ENCODE results near the gene ORC3. TPM values are rescaled to one million over a fixed set of nuclear protein-coding genes. Genes with fewer than 3 reads are reported as not detected.

Gene ORC3
- total RNA-seq, 2 experiments from 2014 or later, result 35.8 to 36.6 TPM

DNA sequence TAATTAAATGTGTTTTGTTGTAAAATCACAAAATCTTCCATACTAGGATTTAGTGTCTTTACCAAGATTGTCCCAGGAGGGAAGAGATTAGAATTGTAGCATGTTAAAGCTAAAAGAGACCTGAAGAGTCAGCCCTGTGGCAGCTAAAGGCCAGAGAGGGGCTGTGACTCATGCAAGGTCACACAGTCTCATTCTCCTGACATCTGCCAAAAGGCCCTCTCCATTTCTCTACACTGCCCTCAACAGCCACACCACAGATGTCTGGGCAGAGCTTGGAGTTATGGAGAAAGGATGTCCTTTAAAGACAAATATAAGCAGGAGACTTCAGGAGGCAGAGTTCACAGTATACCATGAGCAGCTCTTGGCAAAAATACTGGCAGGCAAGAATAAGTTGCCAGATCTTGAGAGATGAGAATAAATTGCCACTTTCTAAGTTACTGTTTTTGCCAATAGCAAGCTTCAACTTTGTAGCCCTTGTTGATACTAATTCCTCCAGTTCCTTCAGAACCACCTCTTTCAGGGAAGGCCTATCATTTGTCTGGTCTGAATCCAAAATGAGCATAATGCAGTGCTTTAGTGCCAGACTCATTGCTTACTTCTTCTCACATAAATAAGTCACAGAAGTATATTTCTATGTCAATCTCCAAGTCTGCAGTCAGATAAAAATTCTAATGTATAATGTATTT, 70.4 kb downstream of the ORC3 start:
- Mint-ChIP-seq H3K4me1 (ENCODE audit: low read depth) (peaks cover 6% of the 10 kb centered on the region), H3K27me3 (no peaks in the 10 kb centered on the region), H3K27ac (no peak overlapping the region), H3K9me3 (no peaks in the 10 kb centered on the region), H3K36me3 (ENCODE audit: low read depth) (peaks cover 33% of the 10 kb centered on the region), H3K4me3 (no peak overlapping the region)
- ChIA-PET CTCF (interaction anchor here (0.7 to 1.2 kb wide), 2 partner anchors 17 to 18 kb away, joined by 3 read pairs; no protein-coding TSS in a partner anchor), POLR2A (interaction anchor here (0.6 kb wide), 1 partner anchor 1651 kb away, joined by 3 read pairs; no protein-coding TSS in a partner anchor)
- intact Hi-C loops (cut with micrococcal nuclease), result no loop called here
- TF ChIP-seq, protein P1, sequence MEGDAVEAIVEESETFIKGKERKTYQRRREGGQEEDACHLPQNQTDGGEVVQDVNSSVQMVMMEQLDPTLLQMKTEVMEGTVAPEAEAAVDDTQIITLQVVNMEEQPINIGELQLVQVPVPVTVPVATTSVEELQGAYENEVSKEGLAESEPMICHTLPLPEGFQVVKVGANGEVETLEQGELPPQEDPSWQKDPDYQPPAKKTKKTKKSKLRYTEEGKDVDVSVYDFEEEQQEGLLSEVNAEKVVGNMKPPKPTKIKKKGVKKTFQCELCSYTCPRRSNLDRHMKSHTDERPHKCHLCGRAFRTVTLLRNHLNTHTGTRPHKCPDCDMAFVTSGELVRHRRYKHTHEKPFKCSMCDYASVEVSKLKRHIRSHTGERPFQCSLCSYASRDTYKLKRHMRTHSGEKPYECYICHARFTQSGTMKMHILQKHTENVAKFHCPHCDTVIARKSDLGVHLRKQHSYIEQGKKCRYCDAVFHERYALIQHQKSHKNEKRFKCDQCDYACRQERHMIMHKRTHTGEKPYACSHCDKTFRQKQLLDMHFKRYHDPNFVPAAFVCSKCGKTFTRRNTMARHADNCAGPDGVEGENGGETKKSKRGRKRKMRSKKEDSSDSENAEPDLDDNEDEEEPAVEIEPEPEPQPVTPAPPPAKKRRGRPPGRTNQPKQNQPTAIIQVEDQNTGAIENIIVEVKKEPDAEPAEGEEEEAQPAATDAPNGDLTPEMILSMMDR (IDR thresholded peaks at IDR 0.05), result no peak
- no peak for ATAC-seq
- DNase-seq, result no peak

DNA sequence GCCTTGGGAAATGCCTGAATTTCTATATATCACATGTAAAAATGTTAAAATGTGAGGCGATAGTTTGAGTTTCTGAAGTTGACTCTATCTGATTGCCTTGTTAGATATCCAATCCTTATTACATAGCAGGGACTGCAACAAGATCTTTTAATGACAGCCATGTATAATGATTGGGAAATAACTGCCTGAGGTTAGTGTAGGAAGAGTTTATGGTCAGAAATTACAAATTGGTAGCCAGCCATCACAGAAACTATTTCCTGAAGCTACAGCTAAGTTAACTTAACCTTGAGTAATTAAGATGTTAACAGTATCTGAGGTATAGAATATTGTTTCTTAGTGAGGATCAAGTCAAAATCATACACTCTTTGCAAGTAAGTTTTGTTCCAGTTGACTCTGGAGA, 71.1 kb downstream of the ORC3 start:
- H3K9me3 Mint-ChIP-seq, result no peaks in the 10 kb centered on the region
- ChIA-PET CTCF (interaction anchor here (1.0 to 1.2 kb wide), 2 partner anchors 16 to 20 kb away, joined by 3 to 4 read pairs; no protein-coding TSS in a partner anchor), POLR2A (interaction anchor here (0.5 kb wide), 1 partner anchor 39 kb away, joined by 3 read pairs; no protein-coding TSS in a partner anchor)
- TF ChIP-seq, protein P1 (IDR thresholded peaks at IDR 0.05), result no peak
- H3K4me3 Mint-ChIP-seq, result no peak overlapping the region
- no peak overlapping the region for H3K27ac Mint-ChIP-seq
- no peaks in the 10 kb centered on the region for H3K27me3 Mint-ChIP-seq
- intact Hi-C loops (cut with micrococcal nuclease), result no loop called here
- H3K4me1 Mint-ChIP-seq (ENCODE audit: low read depth), result peaks cover 6% of the 10 kb centered on the region
- no peak for DNase-seq
- no peak for ATAC-seq
- peaks cover 33% of the 10 kb centered on the region for H3K36me3 Mint-ChIP-seq (ENCODE audit: low read depth)

DNA sequence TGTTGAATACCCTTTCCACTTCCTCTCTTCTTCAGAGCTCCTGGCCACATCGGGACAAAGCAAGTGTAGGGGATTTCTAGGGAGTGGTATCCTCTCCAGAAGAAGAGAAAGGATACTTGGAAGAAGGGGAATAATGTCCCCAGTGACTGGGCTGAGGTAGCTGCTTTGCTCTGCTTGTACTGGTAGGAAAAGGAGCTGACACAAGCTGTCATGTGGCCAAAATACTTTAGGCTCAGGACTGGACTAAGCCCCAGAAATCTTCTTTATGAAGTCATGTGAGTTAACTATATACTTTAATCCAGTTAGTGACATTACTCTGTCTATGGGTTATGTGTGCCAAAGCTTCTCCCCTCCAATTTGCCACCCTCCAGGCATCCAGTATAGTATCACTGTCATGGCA, 71.6 kb downstream of the ORC3 start:
- no peaks in the 10 kb centered on the region for H3K9me3 Mint-ChIP-seq
- peaks cover 33% of the 10 kb centered on the region for H3K36me3 Mint-ChIP-seq (ENCODE audit: low read depth)
- H3K27ac Mint-ChIP-seq, result no peak overlapping the region
- intact Hi-C loops (cut with micrococcal nuclease), result no loop called here
- CTCF ChIA-PET, result interaction anchor here (1.0 kb wide), 1 partner anchor 20 kb away, joined by 4 read pairs; no protein-coding TSS in a partner anchor
- no peak overlapping the region for H3K4me3 Mint-ChIP-seq
- H3K4me1 Mint-ChIP-seq (ENCODE audit: low read depth), result peaks cover 5% of the 10 kb centered on the region
- POLR2A ChIA-PET, result no interaction called here
- ATAC-seq, result no peak
- TF ChIP-seq, protein P1 (IDR thresholded peaks at IDR 0.05), result no peak
- no peak for DNase-seq
- no peaks in the 10 kb centered on the region for H3K27me3 Mint-ChIP-seq

- CTCF ChIA-PET, result interaction anchor here (0.9 to 1.1 kb wide), 2 partner anchors 8 to 448 kb away, joined by 3 read pairs; no protein-coding TSS in a partner anchor
- H3K27ac Mint-ChIP-seq, result no peak overlapping the region
- H3K36me3 Mint-ChIP-seq (ENCODE audit: low read depth), result peaks cover 32% of the 10 kb centered on the region
- DNase-seq (no peak), ATAC-seq (no peak)
- H3K4me1 Mint-ChIP-seq (ENCODE audit: low read depth), result no peaks in the 10 kb centered on the region
- TF ChIP-seq, protein P1 (IDR thresholded peaks at IDR 0.05), result no peak
- H3K4me3 Mint-ChIP-seq, result no peak overlapping the region
- no peaks in the 10 kb centered on the region for H3K27me3 Mint-ChIP-seq
- POLR2A ChIA-PET, result no interaction called here
- intact Hi-C loops (cut with micrococcal nuclease), result no loop called here
- H3K9me3 Mint-ChIP-seq, result no peaks in the 10 kb centered on the region
These were observed 73.5 kb downstream of the ORC3 start for GRCh38 chr6:87663434-87663833.

DNA sequence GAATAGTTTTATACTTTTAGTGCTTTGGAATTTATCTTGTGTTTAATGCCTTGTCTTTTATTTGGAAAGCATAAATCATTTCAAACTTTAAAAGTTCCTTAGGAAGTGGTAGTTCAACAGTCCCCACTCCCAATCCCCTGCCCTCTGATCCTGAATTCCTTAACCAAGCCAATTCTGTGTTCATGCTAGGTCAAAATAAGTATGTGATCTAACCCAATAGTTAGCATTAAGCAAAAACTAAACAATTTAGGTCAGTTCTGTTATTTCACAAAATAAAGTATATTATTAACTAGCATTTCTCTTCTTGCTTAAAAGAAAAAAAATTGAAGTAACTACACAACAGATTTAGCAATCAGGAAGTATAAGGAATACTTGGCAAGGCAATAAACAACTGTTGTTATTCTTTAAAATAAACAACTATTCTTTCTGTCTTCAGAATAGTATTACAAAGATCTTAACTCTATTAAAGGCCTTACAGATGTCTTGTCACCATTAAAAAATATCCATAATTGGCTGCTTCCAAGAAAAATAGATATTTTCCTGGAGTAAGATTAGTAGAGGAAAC, 75.1 kb downstream of the ORC3 start:
- TF ChIP-seq, protein P1 (IDR thresholded peaks at IDR 0.05), result no peak
- H3K9me3 Mint-ChIP-seq, result no peaks in the 10 kb centered on the region
- ATAC-seq (no peak), DNase-seq (no peak)
- no peak overlapping the region for H3K27ac Mint-ChIP-seq
- peaks cover 30% of the 10 kb centered on the region for H3K36me3 Mint-ChIP-seq (ENCODE audit: low read depth)
- ChIA-PET POLR2A (interaction anchor here (0.5 to 0.8 kb wide), 2 partner anchors 18 to 38 kb away, joined by 3 to 4 read pairs; no protein-coding TSS in a partner anchor), CTCF (no interaction called here)
- H3K4me3 Mint-ChIP-seq, result no peak overlapping the region
- no peaks in the 10 kb centered on the region for H3K27me3 Mint-ChIP-seq
- intact Hi-C loops (cut with micrococcal nuclease), result no loop called here
- H3K4me1 Mint-ChIP-seq (ENCODE audit: low read depth), result peaks cover 2% of the 10 kb centered on the region
